ENCODE measurements around the gene WWOX. TPM values are rescaled to one million over a fixed set of nuclear protein-coding genes. Genes with fewer than 3 reads are reported as not detected.

The WWOX gene
- total RNA-seq, 1 experiment from 2014 or later, result 28.3 TPM

DNA sequence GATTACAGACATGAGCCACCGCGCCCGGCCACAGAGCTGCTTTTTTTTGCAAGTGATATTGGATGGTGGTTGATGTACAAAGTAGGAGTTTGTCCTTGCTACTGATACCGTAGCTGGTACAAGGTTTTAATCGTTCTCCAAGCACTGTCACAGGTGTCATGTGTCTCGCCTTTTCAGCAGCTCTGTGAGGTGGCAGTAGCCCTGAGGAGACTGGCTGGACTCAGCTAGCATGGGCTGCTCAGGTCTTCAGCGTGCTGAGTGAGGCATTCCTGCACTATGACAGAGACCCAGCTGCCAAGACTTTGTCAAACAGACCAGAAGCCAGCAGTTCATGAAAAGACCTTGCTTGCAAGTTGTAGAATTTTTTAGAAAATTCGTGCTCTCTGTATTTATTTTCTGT is 7.2 kb downstream of the WWOX start:
- H3K4me2 ChIP-seq (ENCODE audit: low read length), result no peak overlapping the region
- ChIA-PET CTCF (no interaction called here), POLR2A (ENCODE audit: unreplicated experiment) (no interaction called here)
- BruUV-seq (replicated peaks), result no TSS peak
- H3K4me1 ChIP-seq (ENCODE audit: insufficient read depth, low read length), result no peaks in the 10 kb centered on the region
- H3K27ac ChIP-seq (ENCODE audit: low read length), result no peak overlapping the region
- TF ChIP-seq, protein P1, sequence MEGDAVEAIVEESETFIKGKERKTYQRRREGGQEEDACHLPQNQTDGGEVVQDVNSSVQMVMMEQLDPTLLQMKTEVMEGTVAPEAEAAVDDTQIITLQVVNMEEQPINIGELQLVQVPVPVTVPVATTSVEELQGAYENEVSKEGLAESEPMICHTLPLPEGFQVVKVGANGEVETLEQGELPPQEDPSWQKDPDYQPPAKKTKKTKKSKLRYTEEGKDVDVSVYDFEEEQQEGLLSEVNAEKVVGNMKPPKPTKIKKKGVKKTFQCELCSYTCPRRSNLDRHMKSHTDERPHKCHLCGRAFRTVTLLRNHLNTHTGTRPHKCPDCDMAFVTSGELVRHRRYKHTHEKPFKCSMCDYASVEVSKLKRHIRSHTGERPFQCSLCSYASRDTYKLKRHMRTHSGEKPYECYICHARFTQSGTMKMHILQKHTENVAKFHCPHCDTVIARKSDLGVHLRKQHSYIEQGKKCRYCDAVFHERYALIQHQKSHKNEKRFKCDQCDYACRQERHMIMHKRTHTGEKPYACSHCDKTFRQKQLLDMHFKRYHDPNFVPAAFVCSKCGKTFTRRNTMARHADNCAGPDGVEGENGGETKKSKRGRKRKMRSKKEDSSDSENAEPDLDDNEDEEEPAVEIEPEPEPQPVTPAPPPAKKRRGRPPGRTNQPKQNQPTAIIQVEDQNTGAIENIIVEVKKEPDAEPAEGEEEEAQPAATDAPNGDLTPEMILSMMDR (conservative IDR thresholded peaks at IDR 0.05; ENCODE audit: low read depth, low read length), result no peak
- TF ChIP-seq EZH2 (IDR thresholded peaks at IDR 0.05; ENCODE audit: low read length, unreplicated experiment) (no peak), EZH2phosphoT487 (IDR thresholded peaks at IDR 0.05; ENCODE audit: borderline replicate concordance, low read length) (no peak)
- H4K20me1 ChIP-seq (ENCODE audit: low read length), result no peaks in the 10 kb centered on the region
- H3K79me2 ChIP-seq (ENCODE audit: low read length), result no peaks in the 10 kb centered on the region
- no peak overlapping the region for H2AFZ ChIP-seq (ENCODE audit: low read length)
- no peak overlapping the region for H3K4me3 ChIP-seq (ENCODE audit: low read length)
- no peak for ATAC-seq
- H3F3A ChIP-seq (ENCODE audit: low read length, unreplicated experiment), result no peaks in the 10 kb centered on the region
- H3K27me3 ChIP-seq (ENCODE audit: low read length), result no peaks in the 10 kb centered on the region
- H3K9ac ChIP-seq (ENCODE audit: low read length), result no peak overlapping the region
- H3K9me3 ChIP-seq (ENCODE audit: low read length), result no peaks in the 10 kb centered on the region
- intact Hi-C loops (cut with micrococcal nuclease), result no loop called here
- no peak for DNase-seq
- H3K36me3 ChIP-seq (ENCODE audit: low read depth, low read length), result no peaks in the 10 kb centered on the region
- no peaks in the 10 kb centered on the region for H3K9me2 ChIP-seq (replicated peaks; ENCODE audit: low read length)

DNA sequence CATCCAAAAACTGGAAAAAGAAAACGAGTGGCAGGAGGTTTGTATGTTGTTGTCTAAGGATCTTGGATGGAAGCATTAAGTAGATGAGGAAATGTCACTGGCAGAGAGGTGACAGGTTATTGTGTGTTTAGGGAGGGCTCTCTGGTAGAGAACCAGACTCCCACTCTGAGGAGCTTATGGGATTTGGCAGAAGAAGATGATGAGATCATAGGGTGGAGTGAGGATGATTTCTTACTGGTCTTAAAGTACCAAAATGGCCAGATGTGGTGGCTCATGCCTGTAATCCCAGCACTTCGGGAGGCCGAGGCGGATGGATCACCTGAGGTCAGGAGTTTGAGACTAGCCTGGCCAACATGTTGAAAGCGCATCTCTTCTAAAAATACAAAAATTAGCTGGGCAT is 9.0 kb downstream of the WWOX start:
- CTCF ChIA-PET, result no interaction called here
- H3K79me2 ChIP-seq (ENCODE audit: low read length), result no peaks in the 10 kb centered on the region
- no peak overlapping the region for H3K4me2 ChIP-seq (ENCODE audit: low read length)
- intact Hi-C loops (cut with micrococcal nuclease), result no loop called here
- H3K27ac ChIP-seq (ENCODE audit: low read length), result no peak overlapping the region
- H3F3A ChIP-seq (ENCODE audit: low read length, unreplicated experiment), result no peaks in the 10 kb centered on the region
- ATAC-seq (no peak), DNase-seq (no peak)
- no peaks in the 10 kb centered on the region for H3K4me1 ChIP-seq (ENCODE audit: insufficient read depth, low read length)
- H3K9me3 ChIP-seq (ENCODE audit: low read length), result no peaks in the 10 kb centered on the region
- no TSS peak for BruUV-seq (replicated peaks)
- 0 out of 2 replicates have a peak, but pooled peaks cover 2% of the 10 kb centered on the region for H3K36me3 ChIP-seq (ENCODE audit: low read depth, low read length)
- no peak overlapping the region for H3K9ac ChIP-seq (ENCODE audit: low read length)
- no peak overlapping the region for H3K4me3 ChIP-seq (ENCODE audit: low read length)
- no peaks in the 10 kb centered on the region for H3K9me2 ChIP-seq (replicated peaks; ENCODE audit: low read length)
- POLR2A ChIA-PET (ENCODE audit: unreplicated experiment), result no interaction called here
- no peak for TF ChIP-seq EZH2 (IDR thresholded peaks at IDR 0.05; ENCODE audit: low read length, unreplicated experiment)
- TF ChIP-seq EZH2phosphoT487 (IDR thresholded peaks at IDR 0.05; ENCODE audit: borderline replicate concordance, low read length), result no peak
- TF ChIP-seq, protein P1 (conservative IDR thresholded peaks at IDR 0.05; ENCODE audit: low read depth, low read length), result no peak
- no peaks in the 10 kb centered on the region for H3K27me3 ChIP-seq (ENCODE audit: low read length)
- no peaks in the 10 kb centered on the region for H4K20me1 ChIP-seq (ENCODE audit: low read length)
- no peak overlapping the region for H2AFZ ChIP-seq (ENCODE audit: low read length)

DNA sequence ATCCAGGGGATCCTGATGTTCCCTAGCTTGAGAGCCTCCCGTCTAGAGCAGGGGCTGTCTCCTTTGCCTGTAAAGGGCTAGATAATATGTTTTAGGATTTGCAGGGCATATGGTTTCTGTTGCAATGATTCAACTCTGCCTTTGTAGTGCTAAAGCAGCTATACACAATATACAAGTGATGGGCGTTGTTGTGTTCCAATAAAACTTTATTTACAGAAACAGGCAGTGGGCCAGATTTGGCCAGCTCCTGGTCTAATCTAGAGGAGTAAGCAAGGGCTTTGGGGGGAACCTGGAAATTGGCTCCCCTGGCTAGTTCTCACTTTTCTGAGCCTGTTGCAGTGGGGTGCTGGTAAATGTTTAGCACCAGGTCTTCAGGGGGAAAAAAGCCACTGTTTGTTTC is 13.8 kb downstream of the WWOX start:
- no peaks in the 10 kb centered on the region for H3K4me1 ChIP-seq (ENCODE audit: insufficient read depth, low read length)
- POLR2A ChIA-PET (ENCODE audit: unreplicated experiment), result no interaction called here

More for the DNA sequence above, 13.8 kb downstream of the WWOX start:
- no peaks in the 10 kb centered on the region for H3K9me2 ChIP-seq (replicated peaks; ENCODE audit: low read length)
- H3K79me2 ChIP-seq (ENCODE audit: low read length), result no peaks in the 10 kb centered on the region
- no peak for ATAC-seq
- CTCF ChIA-PET, result no interaction called here
- no peak overlapping the region for H3K27ac ChIP-seq (ENCODE audit: low read length)
- BruUV-seq (replicated peaks), result no TSS peak
- H3F3A ChIP-seq (ENCODE audit: low read length, unreplicated experiment), result no peaks in the 10 kb centered on the region
- no peaks in the 10 kb centered on the region for H3K27me3 ChIP-seq (ENCODE audit: low read length)
- TF ChIP-seq EZH2 (IDR thresholded peaks at IDR 0.05; ENCODE audit: low read length, unreplicated experiment), result no peak
- no peak for TF ChIP-seq EZH2phosphoT487 (IDR thresholded peaks at IDR 0.05; ENCODE audit: borderline replicate concordance, low read length)
- TF ChIP-seq, protein P1 (conservative IDR thresholded peaks at IDR 0.05; ENCODE audit: low read depth, low read length), result no peak
- no peak overlapping the region for H3K9ac ChIP-seq (ENCODE audit: low read length)
- no peak overlapping the region for H3K4me3 ChIP-seq (ENCODE audit: low read length)
- H3K9me3 ChIP-seq (ENCODE audit: low read length), result no peaks in the 10 kb centered on the region
- no peak for DNase-seq
- H2AFZ ChIP-seq (ENCODE audit: low read length), result no peak overlapping the region
- H3K36me3 ChIP-seq (ENCODE audit: low read depth, low read length), result peaks cover 2% of the 10 kb centered on the region; the same call in 1 of the 2 replicates
- intact Hi-C loops (cut with micrococcal nuclease), result no loop called here
- no peaks in the 10 kb centered on the region for H4K20me1 ChIP-seq (ENCODE audit: low read length)
- H3K4me2 ChIP-seq (ENCODE audit: low read length), result no peak overlapping the region
